OCI-LY7 (cell line): Measurements from ENCODE around the gene DEPDC1B. TPM values are rescaled to one million over a fixed set of nuclear protein-coding genes. Genes with fewer than 3 reads are reported as not detected.

Experiments used
- BruUV-seq: library from RNA; stranded (reverse); fragments of 400-500 nt; replicated peaks from 2 replicates; lab custom pipeline; 2021; lab: Mats Ljungman, UMichigan
- CTCF ChIA-PET: fragments of 300-600 bp; sonication (Branson Sonifier 250); formaldehyde crosslinking; loops from one replicate; lab custom pipeline; 2022; ENCODE audit warnings: antibody characterized with exemption; ENCODE audit not compliant: unreplicated experiment; lab: Charles Lee
- POLR2A ChIA-PET: fragments of 300-600 bp; sonication (Branson Sonifier 250); formaldehyde crosslinking; loops from one replicate; lab custom pipeline; 2022; ENCODE audit warnings: antibody characterized with exemption; lab: Charles Lee
- DNase-seq: peaks from one replicate; pipeline ENCODE4 v3.0.0-alpha.2; 2015; ENCODE audit warnings: low spot score
- H2AFZ ChIP-seq: fragments of 200-600 bp; sonication (generic), shearing (Covaris generic); 2 replicates; pipeline ENCODE4 v1.6.1; 2014; ENCODE audit warnings: mild to moderate bottlenecking, antibody characterized with exemption, low read length, moderate library complexity
- H3K27ac ChIP-seq: fragments of 200-600 bp; sonication (generic); 2 replicates; pipeline ENCODE4 v1.5.1; 2014; ENCODE audit warnings: mixed run types, low read depth, mild to moderate bottlenecking, moderate library complexity, low read length, inconsistent platforms; ENCODE audit not compliant: poor library complexity, severe bottlenecking
- H3K36me3 ChIP-seq: fragments of 200-600 bp; sonication (generic); 2 replicates; pipeline ENCODE4 v1.6.1; 2014; ENCODE audit warnings: mild to moderate bottlenecking, antibody characterized with exemption, low read length, moderate library complexity, mixed read lengths; ENCODE audit not compliant: insufficient read depth
- H3K4me1 ChIP-seq: fragments of 200-600 bp; sonication (generic); 2 replicates; pipeline ENCODE4 v1.5.1; 2014; ENCODE audit warnings: mild to moderate bottlenecking, low read length; ENCODE audit not compliant: insufficient read depth, poor library complexity, severe bottlenecking
- H3K4me2 ChIP-seq: fragments of 200-600 bp; sonication (generic); 2 replicates; pipeline ENCODE4 v1.6.1; 2014; ENCODE audit warnings: mild to moderate bottlenecking, low read length
- H3K4me3 ChIP-seq: fragments of 200-600 bp; sonication (generic); 2 replicates; pipeline ENCODE4 v1.5.1; 2014; ENCODE audit warnings: mild to moderate bottlenecking, low read depth, low read length; ENCODE audit not compliant: poor library complexity, severe bottlenecking
- H3K79me2 ChIP-seq: fragments of 200-600 bp; sonication (generic); 2 replicates; pipeline ENCODE4 v1.6.1; 2016; ENCODE audit warnings: low read depth, mild to moderate bottlenecking, low read length, moderate library complexity, mixed read lengths; ENCODE audit not compliant: insufficient read depth
- H3K9me2 ChIP-seq: fragments of 200-600 bp; sonication (generic); 2 replicates; pipeline ENCODE4 v1.6.1; 2016; ENCODE audit warnings: mild to moderate bottlenecking, low read length, mixed read lengths; ENCODE audit not compliant: insufficient read depth
- H3K9me3 ChIP-seq: fragments of 200-600 bp; sonication (generic); 2 replicates; pipeline ENCODE4 v1.6.1; 2014; ENCODE audit warnings: mild to moderate bottlenecking, mixed run types, low read length, mixed read lengths
- H4K20me1 ChIP-seq: fragments of 200-600 bp; sonication (generic); 2 replicates; pipeline ENCODE4 v1.6.1; 2014; ENCODE audit warnings: mild to moderate bottlenecking, antibody characterized with exemption, low read length, moderate library complexity, mixed read lengths; ENCODE audit not compliant: insufficient read depth
- CTCF ChIP-seq: fragments of 200-600 bp; sonication (generic); conservative IDR thresholded peaks from 2 replicates; pipeline ENCODE4 v1.5.1; 2014; ENCODE audit warnings: mild to moderate bottlenecking, antibody characterized with exemption, low read length, moderate library complexity, mixed read lengths
- EZH2phosphoT487 ChIP-seq: fragments of 200-600 bp; sonication (generic); IDR thresholded peaks from 2 replicates; pipeline ENCODE4 v1.6.1; 2018; ENCODE audit warnings: low read depth, borderline replicate concordance, mild to moderate bottlenecking, mixed run types, antibody characterized with exemption, low read length, moderate library complexity, mixed read lengths
- intact Hi-C: fragments of 100-400 bp; cut with micrococcal nuclease; formaldehyde crosslinking; loops from one replicate; pipeline ENCODE4 v1.10.0; 2022; ENCODE audit not compliant: unreplicated experiment
- total RNA-seq, 2 experiments: library from RNA; depleted of rRNA in 1 of 2; stranded (reverse); fragments of >200 nt in 1 of 2; shearing (Covaris generic) in 1 of 2; gene quantifications; 2 replicates each; pipeline ENCODE4 v1.2.3, GENCODE V29; 2014 to 2022

DEPDC1B gene
- total RNA-seq, 2 experiments from 2014 or later = 43.7 to 47.6 TPM

- no TSS peak for BruUV-seq
- Histone ChIP-seq H3K36me3 (peaks cover 73% of the 10 kb centered on the region), H2AFZ (no peak overlapping the region), H3K9me2 (no peaks in the 10 kb centered on the region), H3K4me2 (no peak overlapping the region), H3K27ac (no peak overlapping the region), H3K4me1 (no peaks in the 10 kb centered on the region), H3K79me2 (no peaks in the 10 kb centered on the region), H3K9me3 (no peaks in the 10 kb centered on the region), H3K4me3 (no peak overlapping the region), H4K20me1 (no peaks in the 10 kb centered on the region)
- CTCF ChIA-PET = no interaction called here
- no peak for DNase-seq
- intact Hi-C loops = no loop called here
- POLR2A ChIA-PET = no interaction called here
- TF ChIP-seq EZH2phosphoT487 = no peak
- no peak for TF ChIP-seq CTCF
These were observed 61.7 kb downstream of the DEPDC1B start for GRCh38 chr5:60638300-60638699.

GRCh38 chr5:60636644-60637043 lies 63.3 kb downstream of the DEPDC1B start:
- H3K79me2 ChIP-seq = no peaks in the 10 kb centered on the region
- POLR2A ChIA-PET = no interaction called here
- no peaks in the 10 kb centered on the region for H3K9me2 ChIP-seq
- H3K4me1 ChIP-seq = no peaks in the 10 kb centered on the region
- H3K27ac ChIP-seq = no peak overlapping the region
- H2AFZ ChIP-seq = no peak overlapping the region
- TF ChIP-seq CTCF (no peak), EZH2phosphoT487 (no peak)
- intact Hi-C loops = no loop called here
- no peaks in the 10 kb centered on the region for H4K20me1 ChIP-seq
- H3K9me3 ChIP-seq = no peaks in the 10 kb centered on the region
- DNase-seq = no peak
- no TSS peak for BruUV-seq
- no peak overlapping the region for H3K4me3 ChIP-seq
- CTCF ChIA-PET = no interaction called here
- no peak overlapping the region for H3K4me2 ChIP-seq
- peaks cover 73% of the 10 kb centered on the region for H3K36me3 ChIP-seq

- Histone ChIP-seq H3K4me1 (no peaks in the 10 kb centered on the region), H3K4me3 (no peak overlapping the region), H3K27ac (no peak overlapping the region), H3K9me2 (no peaks in the 10 kb centered on the region), H3K9me3 (no peaks in the 10 kb centered on the region), H3K4me2 (no peak overlapping the region), H3K79me2 (no peaks in the 10 kb centered on the region), H4K20me1 (no peaks in the 10 kb centered on the region), H2AFZ (no peak overlapping the region), H3K36me3 (peaks cover 75% of the 10 kb centered on the region)
- ChIA-PET CTCF (no interaction called here), POLR2A (interaction anchor here (0.6 kb wide), 1 partner anchor 236 kb away, joined by 3 read pairs; no protein-coding TSS in a partner anchor)
- intact Hi-C loops = no loop called here
- TF ChIP-seq EZH2phosphoT487 (no peak), CTCF (no peak)
- no TSS peak for BruUV-seq
- DNase-seq = no peak
These were observed 64.0 kb downstream of the DEPDC1B start for GRCh38 chr5:60636001-60636400.
